K562 (cell line): ENCODE results near the gene U2SURP. TPM values are rescaled to one million over a fixed set of nuclear protein-coding genes. Genes with fewer than 3 reads are reported as not detected.

ENCODE experiments used
- CREB1 ChIP-seq, 2 experiments: sonication (generic) in 1 of 2; formaldehyde crosslinking in 1 of 2; IDR thresholded peaks; 2 replicates each; pipeline versions ENCODE4 v1.6.1 to v1.8.0; 2012 to 2022; ENCODE audit warnings: inconsistent platforms in 1 of 2, mild to moderate bottlenecking in 1 of 2, missing genetic modification reagents in 1 of 2, moderate library complexity in 1 of 2
- CXXC5 ChIP-seq: fragments of 250-450 bp; sonication (Bioruptor Pico); IDR thresholded peaks from 2 replicates; pipeline ENCODE4 v1.8.0; 2022; ENCODE audit warnings: inconsistent platforms, mild to moderate bottlenecking, moderate library complexity
- ESRRB ChIP-seq: fragments of 250-450 bp; sonication (Bioruptor Pico); IDR thresholded peaks from 2 replicates; pipeline ENCODE4 v1.5.0; 2020; ENCODE audit warnings: mild to moderate bottlenecking, moderate library complexity, borderline replicate concordance
- FOXA3 ChIP-seq, 2 experiments: fragments of 450-650 bp in 1 of 2; sonication (generic) in 1 of 2; formaldehyde crosslinking; IDR thresholded peaks in 1 of 2; conservative IDR thresholded peaks in 1 of 2; 2 replicates each; pipeline versions ENCODE4 v1.4.0 to v1.8.0; 2020 to 2022; ENCODE audit warnings: mild to moderate bottlenecking in 2 of 2, missing genetic modification reagents in 1 of 2
- HCFC1 ChIP-seq: IDR thresholded peaks from 2 replicates; pipeline ENCODE4 v1.6.1; 2012; ENCODE audit warnings: low read depth, low read length, improper control_type of control experiment
- HNRNPH1 ChIP-seq: fragments of 200-400 bp; formaldehyde crosslinking; optimal IDR thresholded peaks from 2 replicates; pipeline ENCODE3; 2017; ENCODE audit warnings: low read depth, mild to moderate bottlenecking, low read length, moderate library complexity
- KDM5B ChIP-seq: fragments of 200-600 bp; sonication (generic); IDR thresholded peaks from 2 replicates; pipeline ENCODE4 v1.6.1; 2012; ENCODE audit warnings: low read depth, mild to moderate bottlenecking, moderate library complexity, low read length, control low read depth, inconsistent platforms; ENCODE audit not compliant: insufficient replicate concordance
- MYNN ChIP-seq, 2 experiments: sonication (generic); formaldehyde crosslinking in 1 of 2; IDR thresholded peaks; 2 replicates each; pipeline versions ENCODE4 v1.5.0 to v1.6.1; 2016 to 2020; ENCODE audit warnings: antibody characterized with exemption in 1 of 2, missing genetic modification reagents in 1 of 2
- NR1H2 ChIP-seq: sonication (generic); formaldehyde crosslinking; IDR thresholded peaks from 2 replicates; pipeline ENCODE4 v1.4.0; 2020; ENCODE audit warnings: mild to moderate bottlenecking, missing genetic modification reagents
- POLR2AphosphoS2 ChIP-seq: IDR thresholded peaks from 2 replicates; pipeline ENCODE4 v1.6.1; 2012; ENCODE audit warnings: low read length, improper control_type of control experiment
- PURB ChIP-seq: sonication (generic); formaldehyde crosslinking; IDR thresholded peaks from 2 replicates; pipeline ENCODE4 v1.9.0; 2021; ENCODE audit warnings: low read depth, mild to moderate bottlenecking, missing genetic modification reagents
- THRB ChIP-seq: fragments of 450-650 bp; formaldehyde crosslinking; conservative IDR thresholded peaks from 2 replicates; pipeline ENCODE4 v1.4.0; 2022; ENCODE audit warnings: mild to moderate bottlenecking, missing genetic modification characterization
- ZNF140 ChIP-seq: fragments of 250-450 bp; sonication (Bioruptor Pico); IDR thresholded peaks from 2 replicates; pipeline ENCODE4 v1.8.0; 2021; ENCODE audit warnings: moderate library complexity, mild to moderate bottlenecking, inconsistent platforms
- ZNF184 ChIP-seq: sonication (generic); formaldehyde crosslinking; IDR thresholded peaks from 2 replicates; pipeline ENCODE4 v1.5.0; 2020; ENCODE audit warnings: missing genetic modification reagents
- ZNF274 ChIP-seq: IDR thresholded peaks from 2 replicates; pipeline ENCODE4 v1.6.1; 2011; ENCODE audit warnings: low read depth, mild to moderate bottlenecking, low read length, moderate library complexity, borderline replicate concordance
- polyA plus RNA-seq, 8 experiments: library from polyadenylated mRNA; depleted of rRNA in 4 of 8; stranded (reverse) in 5 of 8; unstranded in 3 of 8; fragments of >200 nt; fragmentation: Nextera tagmentation in 2 of 8; fragmentation: Illumina TruSeq in 1 of 8; extraction: Ambion mirVana in 2 of 8; extraction: Trizol in 1 of 8; gene quantifications; 2 replicates each; pipeline versions ENCODE4 v1.2.1 to v1.2.3, GENCODE V29; 2011 to 2014; ENCODE audit warnings: inconsistent platforms in 1 of 8, missing spikeins in 1 of 8
- total RNA-seq, 7 experiments: library from RNA; depleted of rRNA in 6 of 7; stranded (reverse); fragments of >200 nt in 6 of 7; fragmentation: Illumina TruSeq in 2 of 7; extraction: Trizol in 2 of 7; gene quantifications; 2 replicates each; pipeline versions ENCODE4 v1.2.1 to v1.2.3, GENCODE V29; 2011 to 2021; ENCODE audit warnings: low replicate concordance in 1 of 7
- TF ChIP-seq, protein P1 (sequence below): sonication (generic); formaldehyde crosslinking; IDR thresholded peaks from 2 replicates; pipeline ENCODE4 v1.8.0; 2022; ENCODE audit warnings: mild to moderate bottlenecking, missing genetic modification reagents
- TF ChIP-seq, protein P2 (sequence below): fragments of 250-450 bp; sonication (Bioruptor Pico); IDR thresholded peaks from 2 replicates; pipeline ENCODE4 v1.4.0; 2020

Gene U2SURP
- total and polyA plus RNA-seq, 9 of the 15 experiments (the other 6 are each of a cell fraction or from before 2014, with no cell fraction given) = 128 to 322 (median 191) TPM

- no peak for TF ChIP-seq ZNF140 (CRISPR knock-in tag)
- TF ChIP-seq HNRNPH1 = no peak
- TF ChIP-seq PURB (CRISPR knock-in tag) = no peak
- TF ChIP-seq FOXA3 (CRISPR knock-in tag; conservative IDR thresholded peaks at IDR 0.05 in 1 of 2, IDR thresholded peaks at IDR 0.05 in 1 of 2) = 0 out of 4 replicates have a peak, but pooled peaks of 1 of the 2 experiments have one; percentile 17
- no peak for TF ChIP-seq NR1H2 (CRISPR knock-in tag)
- peak; percentile 26 for TF ChIP-seq KDM5B
- TF ChIP-seq ESRRB (CRISPR knock-in tag) = no peak
- TF ChIP-seq CREB1 (IDR thresholded peaks at IDR 0.05) = peak; percentile 88
- TF ChIP-seq CREB1 (CRISPR knock-in tag; IDR thresholded peaks at IDR 0.05) = peak; percentile 35; the same call in 1 of the 2 replicates
- TF ChIP-seq MYNN (IDR thresholded peaks at IDR 0.05) = peak; percentile 93
- no peak for TF ChIP-seq MYNN (CRISPR knock-in tag; IDR thresholded peaks at IDR 0.05)
- TF ChIP-seq ZNF184 (CRISPR knock-in tag) = no peak
- TF ChIP-seq THRB (CRISPR knock-in tag) = 0 out of 2 replicates have a peak, but pooled peaks have one; percentile 7
- peak; percentile 82 for TF ChIP-seq CXXC5 (CRISPR knock-in tag)
- TF ChIP-seq, protein P1, sequence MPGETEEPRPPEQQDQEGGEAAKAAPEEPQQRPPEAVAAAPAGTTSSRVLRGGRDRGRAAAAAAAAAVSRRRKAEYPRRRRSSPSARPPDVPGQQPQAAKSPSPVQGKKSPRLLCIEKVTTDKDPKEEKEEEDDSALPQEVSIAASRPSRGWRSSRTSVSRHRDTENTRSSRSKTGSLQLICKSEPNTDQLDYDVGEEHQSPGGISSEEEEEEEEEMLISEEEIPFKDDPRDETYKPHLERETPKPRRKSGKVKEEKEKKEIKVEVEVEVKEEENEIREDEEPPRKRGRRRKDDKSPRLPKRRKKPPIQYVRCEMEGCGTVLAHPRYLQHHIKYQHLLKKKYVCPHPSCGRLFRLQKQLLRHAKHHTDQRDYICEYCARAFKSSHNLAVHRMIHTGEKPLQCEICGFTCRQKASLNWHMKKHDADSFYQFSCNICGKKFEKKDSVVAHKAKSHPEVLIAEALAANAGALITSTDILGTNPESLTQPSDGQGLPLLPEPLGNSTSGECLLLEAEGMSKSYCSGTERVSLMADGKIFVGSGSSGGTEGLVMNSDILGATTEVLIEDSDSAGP = no peak
- TF ChIP-seq, protein P2, sequence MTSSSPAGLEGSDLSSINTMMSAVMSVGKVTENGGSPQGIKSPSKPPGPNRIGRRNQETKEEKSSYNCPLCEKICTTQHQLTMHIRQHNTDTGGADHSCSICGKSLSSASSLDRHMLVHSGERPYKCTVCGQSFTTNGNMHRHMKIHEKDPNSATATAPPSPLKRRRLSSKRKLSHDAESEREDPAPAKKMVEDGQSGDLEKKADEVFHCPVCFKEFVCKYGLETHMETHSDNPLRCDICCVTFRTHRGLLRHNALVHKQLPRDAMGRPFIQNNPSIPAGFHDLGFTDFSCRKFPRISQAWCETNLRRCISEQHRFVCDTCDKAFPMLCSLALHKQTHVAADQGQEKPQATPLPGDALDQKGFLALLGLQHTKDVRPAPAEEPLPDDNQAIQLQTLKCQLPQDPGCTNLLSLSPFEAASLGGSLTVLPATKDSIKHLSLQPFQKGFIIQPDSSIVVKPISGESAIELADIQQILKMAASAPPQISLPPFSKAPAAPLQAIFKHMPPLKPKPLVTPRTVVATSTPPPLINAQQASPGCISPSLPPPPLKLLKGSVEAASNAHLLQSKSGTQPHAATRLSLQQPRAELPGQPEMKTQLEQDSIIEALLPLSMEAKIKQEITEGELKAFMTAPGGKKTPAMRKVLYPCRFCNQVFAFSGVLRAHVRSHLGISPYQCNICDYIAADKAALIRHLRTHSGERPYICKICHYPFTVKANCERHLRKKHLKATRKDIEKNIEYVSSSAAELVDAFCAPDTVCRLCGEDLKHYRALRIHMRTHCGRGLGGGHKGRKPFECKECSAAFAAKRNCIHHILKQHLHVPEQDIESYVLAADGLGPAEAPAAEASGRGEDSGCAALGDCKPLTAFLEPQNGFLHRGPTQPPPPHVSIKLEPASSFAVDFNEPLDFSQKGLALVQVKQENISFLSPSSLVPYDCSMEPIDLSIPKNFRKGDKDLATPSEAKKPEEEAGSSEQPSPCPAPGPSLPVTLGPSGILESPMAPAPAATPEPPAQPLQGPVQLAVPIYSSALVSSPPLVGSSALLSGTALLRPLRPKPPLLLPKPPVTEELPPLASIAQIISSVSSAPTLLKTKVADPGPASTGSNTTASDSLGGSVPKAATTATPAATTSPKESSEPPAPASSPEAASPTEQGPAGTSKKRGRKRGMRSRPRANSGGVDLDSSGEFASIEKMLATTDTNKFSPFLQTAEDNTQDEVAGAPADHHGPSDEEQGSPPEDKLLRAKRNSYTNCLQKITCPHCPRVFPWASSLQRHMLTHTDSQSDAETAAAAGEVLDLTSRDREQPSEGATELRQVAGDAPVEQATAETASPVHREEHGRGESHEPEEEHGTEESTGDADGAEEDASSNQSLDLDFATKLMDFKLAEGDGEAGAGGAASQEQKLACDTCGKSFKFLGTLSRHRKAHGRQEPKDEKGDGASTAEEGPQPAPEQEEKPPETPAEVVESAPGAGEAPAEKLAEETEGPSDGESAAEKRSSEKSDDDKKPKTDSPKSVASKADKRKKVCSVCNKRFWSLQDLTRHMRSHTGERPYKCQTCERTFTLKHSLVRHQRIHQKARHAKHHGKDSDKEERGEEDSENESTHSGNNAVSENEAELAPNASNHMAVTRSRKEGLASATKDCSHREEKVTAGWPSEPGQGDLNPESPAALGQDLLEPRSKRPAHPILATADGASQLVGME (CRISPR knock-in tag) = no peak
- TF ChIP-seq HCFC1 = 0 out of 2 replicates have a peak, but pooled peaks have one; percentile 25
- TF ChIP-seq ZNF274 = peak; percentile 81; the same call in 1 of the 2 replicates
- TF ChIP-seq POLR2AphosphoS2 = no peak
Measured at GRCh38 chr3:143084856-143085731, 83.7 kb downstream of the U2SURP start (continued).
